GM12891 (cell line): ENCODE measurements around the gene TRIM7.

ENCODE experiments used
- POLR2A ChIP-seq: IDR thresholded peaks from 2 replicates; pipeline ENCODE4 v1.6.1; 2011; ENCODE audit warnings: low read depth, low read length, control low read depth
- POLR2AphosphoS5 ChIP-seq: IDR thresholded peaks from 2 replicates; pipeline ENCODE4 v1.6.1; 2011; ENCODE audit warnings: low read depth, low read length, control low read depth

- TF ChIP-seq POLR2A (no peak), POLR2AphosphoS5 (no peak)
Observed at GRCh38 chr5:181151146-181151545, 53.9 kb downstream of the TRIM7 start.
